Upper lobe of right lung (tissue), 1 donor: ENCODE data around the gene GRIN1. TPM values are rescaled to one million over a fixed set of nuclear protein-coding genes. Genes with fewer than 3 reads are reported as not detected.

ENCODE experiments used
- ATAC-seq: fragments of 200-7000 bp; cut with Tn5 transposase; one replicate; pipeline ENCODE4 v1.9.1; 2020; ENCODE audit warnings: mild to moderate bottlenecking, moderate library complexity
- DNase-seq: peaks from one replicate; pipeline ENCODE4 v3.0.0-alpha.2; 2020
- H3K27ac ChIP-seq: fragments of 200-600 bp; one replicate; pipeline ENCODE4 v1.8.0; 2022
- H3K27me3 ChIP-seq: fragments of 200-600 bp; one replicate; pipeline ENCODE4 v1.8.0; 2022; ENCODE audit warnings: mild to moderate bottlenecking
- H3K36me3 ChIP-seq: fragments of 200-600 bp; one replicate; pipeline ENCODE4 v1.8.0; 2022
- H3K4me1 ChIP-seq: fragments of 200-600 bp; one replicate; pipeline ENCODE4 v1.8.0; 2022
- H3K4me3 ChIP-seq: fragments of 200-600 bp; one replicate; pipeline ENCODE4 v1.8.0; 2022; ENCODE audit warnings: mild to moderate bottlenecking
- H3K9me3 ChIP-seq: fragments of 200-600 bp; one replicate; pipeline ENCODE4 v1.8.0; 2022
- CTCF ChIP-seq: fragments of 200-600 bp; IDR thresholded peaks from one replicate; pipeline ENCODE4 v1.8.0; 2022; ENCODE audit warnings: antibody characterized with exemption
- intact Hi-C: fragments of 100-400 bp; cut with DNase I; formaldehyde crosslinking; loops from one replicate; pipeline ENCODE4 v1.11.0; 2022
- total RNA-seq: library from RNA; stranded (reverse); fragmentation: NEBNext Ultra II Directional; extraction: Animal tissue kit (Norgen Biotek cat#: 25700); gene quantifications from one replicate; pipeline ENCODE4 v1.2.1, GENCODE V29; 2021
- donor health status: DM: no; HTN: yes; CAD: no; lungs with severe emphysema.

Gene GRIN1
- total RNA-seq, 1 donor from 2014 or later = 0.64 TPM

DNA sequence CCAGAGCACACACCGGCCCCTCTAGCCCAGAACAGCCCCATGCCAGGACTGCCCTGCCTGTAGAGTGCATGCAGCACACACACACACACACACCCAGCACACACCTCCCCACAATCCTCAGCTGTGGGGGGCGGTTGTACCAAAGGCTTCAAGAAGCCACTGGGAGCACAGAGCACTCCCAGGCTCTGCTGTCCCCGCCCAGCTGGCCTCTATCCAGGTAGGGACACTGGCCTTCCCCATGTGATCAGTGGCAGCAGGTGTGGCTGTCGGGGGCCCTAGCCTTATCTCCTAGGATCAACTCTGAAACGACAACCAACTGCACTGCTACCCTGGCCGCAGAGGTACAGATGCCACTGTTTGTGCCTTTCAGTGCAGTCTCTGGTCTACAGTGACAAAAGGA lies 47.4 kb downstream of the GRIN1 start:
- H3K27ac ChIP-seq = no peak overlapping the region
- intact Hi-C loops = no loop called here
- no peak for DNase-seq
- peak overlapping the region; percentile 99 for H3K4me3 ChIP-seq
- H3K9me3 ChIP-seq = no peaks in the 10 kb centered on the region
- H3K36me3 ChIP-seq = peaks cover 58% of the 10 kb centered on the region
- ATAC-seq = no peak
- H3K27me3 ChIP-seq = no peaks in the 10 kb centered on the region
- peaks cover 34% of the 10 kb centered on the region for H3K4me1 ChIP-seq
- TF ChIP-seq CTCF = no peak

GRCh38 chr9:137187386-137187785 lies 48.4 kb downstream of the GRIN1 start:
- peaks cover 34% of the 10 kb centered on the region for H3K4me1 ChIP-seq
- H3K4me3 ChIP-seq = peak overlapping the region; percentile 99
- H3K36me3 ChIP-seq = peaks cover 57% of the 10 kb centered on the region
- no peak for DNase-seq
- no peaks in the 10 kb centered on the region for H3K9me3 ChIP-seq
- ATAC-seq = no peak
- H3K27ac ChIP-seq = peak overlapping the region; percentile 95
- no peak for TF ChIP-seq CTCF
- H3K27me3 ChIP-seq = no peaks in the 10 kb centered on the region
- intact Hi-C loops = no loop called here

DNA sequence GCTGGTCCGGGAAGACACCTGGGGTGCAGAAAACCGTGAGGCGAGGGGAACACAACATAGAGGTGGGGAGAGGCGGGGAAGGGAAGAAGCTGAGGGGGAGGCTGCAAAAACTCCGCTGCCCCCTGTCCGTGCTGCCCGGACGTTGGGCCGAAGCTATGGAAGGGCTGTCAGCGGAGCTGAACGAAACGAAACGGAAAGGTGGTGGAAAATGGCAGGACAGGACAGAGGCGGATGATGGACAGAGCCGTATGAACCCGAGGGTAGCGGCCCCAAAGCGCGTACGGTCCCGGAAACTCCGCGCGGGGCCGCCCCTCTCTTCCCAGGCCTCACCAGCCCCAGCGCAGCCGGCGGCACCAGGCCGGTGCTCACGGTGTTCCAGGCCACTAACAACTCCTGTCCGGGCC lies 49.1 kb downstream of the GRIN1 start:
- H3K36me3 ChIP-seq = peaks cover 50% of the 10 kb centered on the region
- H3K27me3 ChIP-seq = no peaks in the 10 kb centered on the region
- ATAC-seq (no peak), DNase-seq (no peak)
- no peaks in the 10 kb centered on the region for H3K9me3 ChIP-seq
- no peak for TF ChIP-seq CTCF
- H3K4me3 ChIP-seq = peak overlapping the region; percentile 99
- intact Hi-C loops = no loop called here
- peak overlapping the region; percentile 95 for H3K27ac ChIP-seq
- peaks cover 34% of the 10 kb centered on the region for H3K4me1 ChIP-seq

GRCh38 chr9:137188490-137189296 lies 49.7 kb downstream of the GRIN1 start, which contains the start of the genes ANAPC2 and SSNA1:
TSS of gene ANAPC2 (minus strand) at chr9:137188560. CDS start at chr9:137188532, 28 bp downstream.
TSS of gene SSNA1 (plus strand) at chr9:137188676. CDS start at chr9:137188727, 51 bp downstream.
- peaks cover 34% of the 10 kb centered on the region for H3K4me1 ChIP-seq
- intact Hi-C loops = no loop called here

More at GRCh38 chr9:137188490-137189296, 49.7 kb downstream of the GRIN1 start, which contains the start of the genes ANAPC2 and SSNA1:
- Histone ChIP-seq H3K27me3 (no peaks in the 10 kb centered on the region), H3K4me3 (peak within 1 kb of the TSS; percentile 99), H3K36me3 (peaks cover 44% of the 10 kb centered on the region), H3K27ac (peak within 1 kb of the TSS; percentile 95), H3K9me3 (no peaks in the 10 kb centered on the region)
- DNase-seq (peak; percentile 97), ATAC-seq (peak; percentile 90)
- peak; percentile 31 for TF ChIP-seq CTCF
